ENCODE measurements around the gene FAAP20.

The FAAP20 gene

GRCh38 chr1:2240270-2241156, 45.9 kb upstream of the FAAP20 start:
- H3K4me2 ChIP-seq (ENCODE audit: insufficient read depth, low read length, poor library complexity, severe bottlenecking): no peak overlapping the region
- no CpG with 5 or more reads among the region's 30 CpGs for WGBS, 2 donors (ENCODE audit: extremely low coverage in 2 of 2, insufficient read length in 2 of 2, insufficient replicate concordance in 1 of 2)
- peaks cover 6 to 68% of the 10 kb centered on the region in 2 donors for H3K36me3 ChIP-seq (replicated peaks in 1 of 2; ENCODE audit: control insufficient read depth in 2 of 2, insufficient read depth in 2 of 2, low read length in 2 of 2)
- H2BK120ac ChIP-seq (ENCODE audit: low read depth, low read length): no peak overlapping the region
- H3K18ac ChIP-seq (ENCODE audit: low read length): peak overlapping the region; percentile 13
- peaks cover 44% of the 10 kb centered on the region for H3K79me1 ChIP-seq (ENCODE audit: low read depth, low read length)
- H4K91ac ChIP-seq (ENCODE audit: low read depth, low read length, poor library complexity): no peak overlapping the region
- no peaks in the 10 kb centered on the region for H3K27me3 ChIP-seq (ENCODE audit: control insufficient read depth in 3 of 3, insufficient read depth in 3 of 3, low read depth in 1 of 3, low read length in 3 of 3)
- H3K14ac ChIP-seq (ENCODE audit: low read length): no peak overlapping the region
- H2BK15ac ChIP-seq (ENCODE audit: low read length): no peak overlapping the region
- H2AK5ac ChIP-seq (ENCODE audit: low read depth, low read length): peak overlapping the region; percentile 60
- H3K4ac ChIP-seq (ENCODE audit: low read length): no peak overlapping the region
- peak overlapping the region; percentile 45 for H3K23ac ChIP-seq (ENCODE audit: low read depth, low read length, poor library complexity)
- DNase-seq (ENCODE audit: low spot score): no peak
- H3K4me1 ChIP-seq (ENCODE audit: control insufficient read depth in 2 of 2, insufficient read depth in 1 of 2, low read depth in 1 of 2, low read length in 2 of 2): peaks cover 7 to 17% of the 10 kb centered on the region in 2 donors
- H4K8ac ChIP-seq (ENCODE audit: low read depth, low read length): no peak overlapping the region
- no peak overlapping the region for H2BK12ac ChIP-seq (ENCODE audit: low read length)
- peak overlapping the region; percentile 74 for H3K9ac ChIP-seq (ENCODE audit: low read depth, low read length, poor library complexity)
- H2AFZ ChIP-seq (ENCODE audit: low read length): no peak overlapping the region
- peaks cover 0 to 6% of the 10 kb centered on the region in 2 donors for H3K9me3 ChIP-seq (replicated peaks in 1 of 2; ENCODE audit: control insufficient read depth in 2 of 2, insufficient read depth in 1 of 2, low read depth in 1 of 2, low read length in 2 of 2)
- no peak overlapping the region for H3K27ac ChIP-seq (replicated peaks; ENCODE audit: low read length)
- H3K4me3 ChIP-seq (ENCODE audit: low read length in 2 of 2): no peak overlapping the region
- no peak overlapping the region for H2BK5ac ChIP-seq (ENCODE audit: low read length)

GRCh38 chr1:2239384-2239985, 44.9 kb upstream of the FAAP20 start:
- Histone ChIP-seq H3K79me1 (ENCODE audit: low read depth, low read length) (peaks cover 46% of the 10 kb centered on the region), H3K27me3 (ENCODE audit: control insufficient read depth in 3 of 3, insufficient read depth in 3 of 3, low read depth in 1 of 3, low read length in 3 of 3) (no peaks in the 10 kb centered on the region), H2BK120ac (ENCODE audit: low read depth, low read length) (no peak overlapping the region), H2AK5ac (ENCODE audit: low read depth, low read length) (no peak overlapping the region), H4K91ac (ENCODE audit: low read depth, low read length, poor library complexity) (no peak overlapping the region), H3K23ac (ENCODE audit: low read depth, low read length, poor library complexity) (peak overlapping the region; percentile 32), H2BK12ac (ENCODE audit: low read length) (no peak overlapping the region), H2BK5ac (ENCODE audit: low read length) (no peak overlapping the region), H2AFZ (ENCODE audit: low read length) (no peak overlapping the region), H3K4me1 (ENCODE audit: control insufficient read depth in 2 of 2, insufficient read depth in 1 of 2, low read depth in 1 of 2, low read length in 2 of 2) (peaks cover 7 to 18% of the 10 kb centered on the region in 2 donors), H3K18ac (ENCODE audit: low read length) (peak overlapping the region; percentile 32), H3K14ac (ENCODE audit: low read length) (no peak overlapping the region), H4K8ac (ENCODE audit: low read depth, low read length) (no peak overlapping the region), H3K4me2 (ENCODE audit: insufficient read depth, low read length, poor library complexity, severe bottlenecking) (no peak overlapping the region), H3K4me3 (ENCODE audit: low read length in 2 of 2) (no peak overlapping the region), H3K9ac (ENCODE audit: low read depth, low read length, poor library complexity) (no peak overlapping the region), H3K27ac (replicated peaks; ENCODE audit: low read length) (no peak overlapping the region), H3K36me3 (replicated peaks in 1 of 2; ENCODE audit: control insufficient read depth in 2 of 2, insufficient read depth in 2 of 2, low read length in 2 of 2) (peaks cover 6 to 70% of the 10 kb centered on the region in 2 donors), H3K4ac (ENCODE audit: low read length) (no peak overlapping the region), H3K9me3 (replicated peaks in 1 of 2; ENCODE audit: control insufficient read depth in 2 of 2, insufficient read depth in 1 of 2, low read depth in 1 of 2, low read length in 2 of 2) (peaks cover 0 to 6% of the 10 kb centered on the region in 2 donors), H2BK15ac (ENCODE audit: low read length) (no peak overlapping the region)
- no peak for DNase-seq (ENCODE audit: low spot score)
- no CpG with 5 or more reads among the region's 30 CpGs for WGBS, 2 donors (ENCODE audit: extremely low coverage in 2 of 2, insufficient read length in 2 of 2, insufficient replicate concordance in 1 of 2)

DNA sequence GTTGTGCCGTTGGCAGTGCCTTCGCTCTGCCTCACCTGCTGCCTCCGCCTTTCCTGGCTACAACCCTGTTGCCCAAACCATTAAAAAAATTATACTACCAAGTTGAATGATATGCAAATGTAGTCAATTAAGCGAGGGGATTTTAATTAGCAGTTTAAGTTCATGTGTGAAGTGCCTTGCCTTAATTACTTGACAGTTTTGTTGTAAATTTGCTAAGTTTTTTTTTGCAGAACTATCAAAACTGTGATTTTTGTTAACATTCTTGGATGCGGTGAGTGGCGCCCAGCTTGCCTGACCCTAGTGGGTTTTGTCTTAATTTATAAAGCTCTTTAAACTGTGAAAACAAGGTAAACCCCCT, 44.4 kb upstream of the FAAP20 start:
- H4K8ac ChIP-seq (ENCODE audit: low read depth, low read length): no peak overlapping the region
- H3K36me3 ChIP-seq (replicated peaks in 1 of 2; ENCODE audit: control insufficient read depth in 2 of 2, insufficient read depth in 2 of 2, low read length in 2 of 2): peaks cover 6 to 71% of the 10 kb centered on the region in 2 donors
- H2AFZ ChIP-seq (ENCODE audit: low read length): no peak overlapping the region
- H3K4me1 ChIP-seq (ENCODE audit: control insufficient read depth in 2 of 2, insufficient read depth in 1 of 2, low read depth in 1 of 2, low read length in 2 of 2): peaks cover 9 to 19% of the 10 kb centered on the region in 2 donors
- no peak overlapping the region for H3K4me2 ChIP-seq (ENCODE audit: insufficient read depth, low read length, poor library complexity, severe bottlenecking)
- H3K4ac ChIP-seq (ENCODE audit: low read length): no peak overlapping the region
- peaks cover 49% of the 10 kb centered on the region for H3K79me1 ChIP-seq (ENCODE audit: low read depth, low read length)
- no peak overlapping the region for H2AK5ac ChIP-seq (ENCODE audit: low read depth, low read length)
- no peak for DNase-seq (ENCODE audit: low spot score)
- peaks cover 0 to 6% of the 10 kb centered on the region in 2 donors for H3K9me3 ChIP-seq (replicated peaks in 1 of 2; ENCODE audit: control insufficient read depth in 2 of 2, insufficient read depth in 1 of 2, low read depth in 1 of 2, low read length in 2 of 2)
- H2BK120ac ChIP-seq (ENCODE audit: low read depth, low read length): no peak overlapping the region
- H3K14ac ChIP-seq (ENCODE audit: low read length): peak overlapping the region; percentile 4
- WGBS, 2 donors (ENCODE audit: extremely low coverage in 2 of 2, insufficient read length in 2 of 2, insufficient replicate concordance in 1 of 2): no CpG with 5 or more reads among the region's 6 CpGs
- no peak overlapping the region for H3K27ac ChIP-seq (replicated peaks; ENCODE audit: low read length)
- H2BK12ac ChIP-seq (ENCODE audit: low read length): no peak overlapping the region
- no peak overlapping the region for H3K23ac ChIP-seq (ENCODE audit: low read depth, low read length, poor library complexity)
- no peaks in the 10 kb centered on the region for H3K27me3 ChIP-seq (ENCODE audit: control insufficient read depth in 3 of 3, insufficient read depth in 3 of 3, low read depth in 1 of 3, low read length in 3 of 3)
- H4K91ac ChIP-seq (ENCODE audit: low read depth, low read length, poor library complexity): no peak overlapping the region
- H3K9ac ChIP-seq (ENCODE audit: low read depth, low read length, poor library complexity): no peak overlapping the region
- no peak overlapping the region for H3K18ac ChIP-seq (ENCODE audit: low read length)
- H3K4me3 ChIP-seq (ENCODE audit: low read length in 2 of 2): no peak overlapping the region
- H2BK5ac ChIP-seq (ENCODE audit: low read length): peak overlapping the region; percentile 82
- no peak overlapping the region for H2BK15ac ChIP-seq (ENCODE audit: low read length)

GRCh38 chr1:2238361-2239012, 43.9 kb upstream of the FAAP20 start:
- H4K8ac ChIP-seq (ENCODE audit: low read depth, low read length): no peak overlapping the region
- H3K36me3 ChIP-seq (replicated peaks in 1 of 2; ENCODE audit: control insufficient read depth in 2 of 2, insufficient read depth in 2 of 2, low read length in 2 of 2): peaks cover 6 to 75% of the 10 kb centered on the region in 2 donors
- WGBS, 2 donors (ENCODE audit: extremely low coverage in 2 of 2, insufficient read length in 2 of 2, insufficient replicate concordance in 1 of 2): no CpG with 5 or more reads among the region's 25 CpGs
- H2BK120ac ChIP-seq (ENCODE audit: low read depth, low read length): no peak overlapping the region
- peak overlapping the region; percentile 17 for H3K18ac ChIP-seq (ENCODE audit: low read length)
- no peak overlapping the region for H3K27ac ChIP-seq (replicated peaks; ENCODE audit: low read length)
- H3K27me3 ChIP-seq (ENCODE audit: control insufficient read depth in 3 of 3, insufficient read depth in 3 of 3, low read depth in 1 of 3, low read length in 3 of 3): no peaks in the 10 kb centered on the region
- H3K4ac ChIP-seq (ENCODE audit: low read length): no peak overlapping the region
- no peak overlapping the region for H3K4me2 ChIP-seq (ENCODE audit: insufficient read depth, low read length, poor library complexity, severe bottlenecking)
- H2AFZ ChIP-seq (ENCODE audit: low read length): no peak overlapping the region
- H3K14ac ChIP-seq (ENCODE audit: low read length): peak overlapping the region; percentile 4
- H4K91ac ChIP-seq (ENCODE audit: low read depth, low read length, poor library complexity): no peak overlapping the region
- peaks cover 48% of the 10 kb centered on the region for H3K79me1 ChIP-seq (ENCODE audit: low read depth, low read length)
- peak overlapping the region; percentile 44 for H3K9ac ChIP-seq (ENCODE audit: low read depth, low read length, poor library complexity)
- H2AK5ac ChIP-seq (ENCODE audit: low read depth, low read length): no peak overlapping the region
- no peak overlapping the region for H3K4me3 ChIP-seq (ENCODE audit: low read length in 2 of 2)
- DNase-seq (ENCODE audit: low spot score): no peak
- H3K4me1 ChIP-seq (ENCODE audit: control insufficient read depth in 2 of 2, insufficient read depth in 1 of 2, low read depth in 1 of 2, low read length in 2 of 2): peaks cover 14 to 22% of the 10 kb centered on the region in 2 donors
- no peak overlapping the region for H2BK15ac ChIP-seq (ENCODE audit: low read length)
- peaks cover 0 to 5% of the 10 kb centered on the region in 2 donors for H3K9me3 ChIP-seq (replicated peaks in 1 of 2; ENCODE audit: control insufficient read depth in 2 of 2, insufficient read depth in 1 of 2, low read depth in 1 of 2, low read length in 2 of 2)
- H3K23ac ChIP-seq (ENCODE audit: low read depth, low read length, poor library complexity): peak overlapping the region; percentile 96
- peak overlapping the region; percentile 82 for H2BK5ac ChIP-seq (ENCODE audit: low read length)
- no peak overlapping the region for H2BK12ac ChIP-seq (ENCODE audit: low read length)
